HG03095 (cell line): Measurements from ENCODE around the gene FFAR4.
"Not testable (repeated sequence)": the region's sequence is repeated elsewhere in the genome, so short reads cannot be mapped to it uniquely, and the experiment has no call there.

Source experiments
- ATAC-seq: cut with Tn5 transposase; IDR thresholded peaks from one replicate; pipeline ENCODE4 v1.9.1; 2021; ENCODE audit warnings: moderate library complexity; ENCODE audit not compliant: unreplicated experiment

Gene FFAR4

DNA sequence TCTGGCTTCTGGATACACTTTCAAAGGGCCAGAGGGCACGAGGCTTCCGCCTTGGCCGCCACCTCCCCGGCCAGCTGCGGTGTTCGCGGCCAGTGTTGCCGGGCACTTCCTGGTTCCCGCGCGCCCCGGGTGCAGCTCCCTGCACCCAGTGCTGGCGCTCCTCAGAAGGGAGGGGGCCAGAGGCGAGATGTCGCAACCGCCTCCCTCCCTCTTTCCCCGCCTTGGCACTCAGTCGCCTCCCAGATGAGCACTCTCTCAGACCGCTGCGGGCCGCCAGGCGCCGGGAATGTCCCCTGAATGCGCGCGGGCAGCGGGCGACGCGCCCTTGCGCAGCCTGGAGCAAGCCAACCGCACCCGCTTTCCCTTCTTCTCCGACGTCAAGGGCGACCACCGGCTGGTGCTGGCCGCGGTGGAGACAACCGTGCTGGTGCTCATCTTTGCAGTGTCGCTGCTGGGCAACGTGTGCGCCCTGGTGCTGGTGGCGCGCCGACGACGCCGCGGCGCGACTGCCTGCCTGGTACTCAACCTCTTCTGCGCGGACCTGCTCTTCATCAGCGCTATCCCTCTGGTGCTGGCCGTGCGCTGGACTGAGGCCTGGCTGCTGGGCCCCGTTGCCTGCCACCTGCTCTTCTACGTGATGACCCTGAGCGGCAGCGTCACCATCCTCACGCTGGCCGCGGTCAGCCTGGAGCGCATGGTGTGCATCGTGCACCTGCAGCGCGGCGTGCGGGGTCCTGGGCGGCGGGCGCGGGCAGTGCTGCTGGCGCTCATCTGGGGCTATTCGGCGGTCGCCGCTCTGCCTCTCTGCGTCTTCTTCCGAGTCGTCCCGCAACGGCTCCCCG is at the start of gene FFAR4:
FFAR4 (plus strand) TSS at position 231 of the 842 bp plus-strand sequence; CDS start at position 287, 56 bp downstream.
- no peak for ATAC-seq

DNA sequence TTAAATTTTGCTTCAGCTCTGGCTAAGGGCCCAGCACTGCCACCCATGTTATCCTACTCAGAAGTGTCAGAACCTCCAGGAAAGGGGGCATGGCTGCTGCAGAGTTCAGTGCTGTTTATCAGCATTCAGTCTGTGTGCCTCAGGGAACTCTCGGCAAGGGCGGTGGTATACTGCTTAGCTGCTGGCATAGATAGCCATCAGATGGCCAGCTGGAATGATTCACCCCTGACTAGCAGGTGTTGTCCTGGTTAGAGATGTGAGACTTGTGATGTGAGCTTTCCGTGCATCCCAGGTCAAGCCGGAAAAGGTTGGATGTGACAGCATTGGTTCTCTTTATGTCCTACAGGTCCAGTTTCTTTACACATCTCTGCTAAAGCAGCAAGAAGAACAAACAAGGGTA is 47.9 kb upstream of the FFAR4 start:
- ATAC-seq = no peak

DNA sequence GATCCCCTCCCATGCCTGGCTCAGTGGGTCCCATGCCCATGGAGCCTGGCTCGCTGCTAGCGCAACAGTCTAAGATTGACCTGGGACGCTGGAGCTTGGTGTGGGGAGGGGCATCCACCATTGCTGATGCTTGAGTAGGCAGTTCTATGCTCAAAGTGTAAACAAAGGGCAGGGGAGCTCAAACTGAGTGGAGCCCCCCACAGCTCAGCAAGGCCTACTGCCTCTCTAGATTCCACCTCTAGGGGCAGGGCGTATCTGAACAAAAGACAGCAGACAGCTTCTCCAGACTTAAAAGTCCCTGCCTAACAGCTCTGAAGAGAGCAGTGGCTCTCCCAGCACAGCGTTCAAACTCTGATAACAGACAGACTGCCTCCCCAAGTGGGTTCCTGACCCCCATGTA is 31.2 kb upstream of the FFAR4 start:
- no peak for ATAC-seq

DNA sequence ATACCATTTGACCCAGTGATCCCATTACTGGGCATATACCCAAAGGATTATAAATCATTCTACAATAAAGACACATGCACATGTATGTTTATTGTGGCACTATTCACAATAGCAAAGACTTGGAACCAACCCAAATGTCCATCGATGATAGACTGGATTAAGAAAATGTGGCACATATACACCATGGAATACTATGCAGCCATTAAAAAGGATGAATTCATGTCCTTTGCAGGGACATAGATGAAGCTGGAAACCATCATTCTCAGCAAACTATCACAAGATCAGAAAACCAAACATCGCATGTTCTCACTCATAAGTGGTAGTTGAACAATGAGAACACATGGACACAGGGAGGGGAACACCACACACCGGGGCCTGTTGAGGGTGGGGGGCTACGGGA is 25.6 kb upstream of the FFAR4 start:
- ATAC-seq = not testable (repeated sequence)

DNA sequence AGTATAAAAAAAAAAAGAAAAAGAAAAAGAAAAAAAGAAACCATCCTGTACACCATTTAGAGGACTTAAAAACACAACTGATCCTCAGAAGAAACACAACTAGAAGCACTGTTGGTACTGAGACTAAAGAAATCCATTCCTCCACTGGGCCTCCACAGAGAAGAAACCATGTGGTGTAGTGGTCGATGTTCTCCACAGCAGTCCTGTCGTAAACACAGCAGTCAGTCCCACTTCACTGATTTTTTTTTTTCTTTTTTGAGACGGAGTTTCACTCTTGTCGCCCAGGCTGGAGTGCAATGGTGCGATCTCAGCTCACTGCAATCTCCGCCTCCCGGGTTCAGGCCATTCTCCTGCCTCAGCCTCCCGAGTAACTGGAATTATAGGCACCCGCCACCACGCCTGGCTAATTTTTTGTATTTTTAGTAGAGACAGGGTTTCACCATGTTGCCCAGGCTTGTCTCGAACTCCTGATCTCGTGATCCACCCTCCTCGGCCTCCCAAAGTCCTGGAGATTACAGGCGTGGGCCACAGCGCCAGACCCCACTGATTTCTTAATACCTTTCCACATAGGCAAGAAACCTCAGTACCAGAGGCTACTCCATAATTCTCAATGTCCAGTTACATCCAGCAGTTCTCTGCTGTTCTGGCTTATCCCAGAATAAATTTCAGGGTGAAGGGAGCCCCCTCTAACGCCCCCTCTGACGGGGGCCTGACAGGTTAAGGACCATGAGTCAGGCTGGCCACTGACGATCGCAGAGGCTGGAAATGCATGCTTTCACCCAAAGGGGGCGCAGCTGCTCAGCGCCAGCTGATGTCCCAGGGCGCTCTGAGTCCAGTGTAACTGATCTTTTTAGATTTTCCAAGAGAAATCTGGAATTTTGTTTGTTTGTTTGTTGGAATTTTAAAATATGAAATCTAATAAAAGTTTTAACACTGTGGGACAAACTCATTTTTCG is 24.8 kb upstream of the FFAR4 start:
- no peak for ATAC-seq

DNA sequence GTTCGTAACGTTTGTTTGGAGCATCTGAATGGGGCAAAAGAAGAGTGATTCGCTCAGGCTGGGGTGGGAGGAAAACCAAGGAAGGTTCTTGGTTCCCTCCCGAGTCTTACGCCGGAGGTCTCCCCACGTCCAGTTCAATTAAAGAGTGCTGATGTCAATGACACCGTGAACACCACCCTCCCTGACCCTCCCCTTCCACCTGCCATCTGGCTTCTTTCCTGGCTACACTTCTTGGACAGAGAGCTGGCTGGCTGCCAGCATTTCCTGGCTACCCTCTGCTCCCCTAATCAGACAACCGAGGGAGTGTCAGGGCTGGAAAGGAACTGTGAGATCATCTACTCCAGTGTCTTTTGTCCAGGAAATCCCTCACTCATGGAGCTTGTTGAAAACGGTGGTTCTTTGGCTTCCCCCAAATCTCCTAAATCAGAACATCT is 24.1 kb upstream of the FFAR4 start:
- ATAC-seq = no peak

DNA sequence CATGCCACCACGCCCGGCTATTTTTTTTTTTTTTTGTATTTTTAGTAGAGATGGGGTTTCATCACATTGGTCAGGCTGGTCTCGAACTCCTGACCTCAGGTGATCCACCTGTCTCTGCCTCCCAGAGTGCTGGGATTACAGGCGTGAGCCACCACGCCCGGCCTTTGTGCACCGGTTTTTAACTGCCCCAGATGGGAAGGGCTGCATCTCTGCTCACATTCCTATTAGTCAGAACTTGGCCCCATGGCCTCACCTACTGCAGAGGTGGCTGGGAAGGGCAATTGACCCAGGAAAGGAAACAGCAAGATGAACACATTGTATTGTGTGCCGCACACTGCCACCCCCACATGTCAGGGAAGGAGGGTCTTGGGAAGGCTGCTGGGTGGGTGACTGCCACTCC is 19.5 kb upstream of the FFAR4 start:
- not testable (repeated sequence) for ATAC-seq

DNA sequence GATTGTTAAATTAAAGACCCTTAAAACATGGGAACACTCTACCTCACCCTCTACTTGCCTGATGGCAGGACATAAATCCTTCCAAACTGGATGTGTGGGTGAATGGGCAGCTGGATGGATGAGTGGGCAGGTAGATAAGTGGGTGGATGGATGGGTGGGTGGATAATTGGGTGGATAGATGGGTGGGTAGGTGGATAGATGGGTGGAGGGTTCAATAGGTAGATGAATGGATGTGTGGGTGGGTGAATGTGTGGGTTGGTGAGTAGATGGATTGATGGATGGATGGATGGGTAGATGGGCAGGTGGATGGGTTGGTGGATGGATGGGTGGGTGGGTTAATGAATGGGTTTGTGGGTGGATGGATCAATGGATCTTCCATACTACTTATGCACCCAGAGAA is 18.9 kb upstream of the FFAR4 start:
- ATAC-seq = no peak

DNA sequence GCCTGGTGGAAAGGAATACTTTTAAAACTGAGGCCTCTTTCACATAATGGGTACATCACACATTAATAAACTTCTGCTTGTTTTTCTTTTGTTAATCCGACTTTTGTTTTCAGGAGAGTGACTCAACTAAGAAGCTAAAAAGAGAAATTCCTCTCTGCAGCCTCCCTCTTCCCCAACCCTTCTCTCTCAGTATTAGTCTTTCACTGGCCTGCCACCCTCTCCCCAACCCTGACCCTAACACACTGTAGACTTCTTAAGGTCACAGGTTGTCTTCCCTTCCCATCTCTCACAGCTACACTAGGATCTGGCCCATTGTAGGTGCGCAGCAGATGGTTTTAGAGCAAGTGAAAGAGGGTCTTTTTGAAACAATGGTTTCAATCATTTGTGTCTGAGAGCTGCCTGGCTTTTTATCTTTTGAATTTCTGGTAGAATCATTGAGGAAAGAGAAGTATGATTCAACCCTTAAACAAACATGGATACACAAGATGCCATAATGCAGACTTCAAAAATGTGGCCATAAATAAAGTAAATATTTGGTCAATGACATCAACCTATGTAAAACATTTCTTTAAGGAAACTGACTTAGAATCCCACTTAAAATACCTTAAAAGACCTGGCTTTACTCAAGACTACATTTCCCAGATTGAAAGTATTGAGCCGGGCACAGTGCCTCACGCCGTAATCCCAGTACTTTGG is 17.9 kb upstream of the FFAR4 start:
- ATAC-seq = no peak

DNA sequence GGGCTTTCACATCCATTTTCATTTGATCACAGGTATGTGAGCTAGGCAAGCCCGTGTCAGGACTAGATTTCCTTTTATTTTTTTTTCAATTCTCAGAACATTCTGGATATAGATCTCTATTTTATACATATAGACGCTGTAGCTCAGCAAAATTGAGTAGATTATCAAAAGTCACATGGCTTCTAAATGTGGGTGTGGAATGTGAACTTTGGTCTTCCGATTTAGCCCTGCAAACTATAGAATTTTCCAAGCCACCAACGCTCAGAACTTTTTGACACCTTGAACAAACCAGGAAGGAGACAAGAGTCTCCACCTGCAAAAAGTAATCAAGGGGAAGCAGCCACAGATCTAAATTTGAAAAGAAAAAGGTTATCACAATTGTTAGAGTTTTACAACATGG is 15.9 kb upstream of the FFAR4 start:
- ATAC-seq = no peak

DNA sequence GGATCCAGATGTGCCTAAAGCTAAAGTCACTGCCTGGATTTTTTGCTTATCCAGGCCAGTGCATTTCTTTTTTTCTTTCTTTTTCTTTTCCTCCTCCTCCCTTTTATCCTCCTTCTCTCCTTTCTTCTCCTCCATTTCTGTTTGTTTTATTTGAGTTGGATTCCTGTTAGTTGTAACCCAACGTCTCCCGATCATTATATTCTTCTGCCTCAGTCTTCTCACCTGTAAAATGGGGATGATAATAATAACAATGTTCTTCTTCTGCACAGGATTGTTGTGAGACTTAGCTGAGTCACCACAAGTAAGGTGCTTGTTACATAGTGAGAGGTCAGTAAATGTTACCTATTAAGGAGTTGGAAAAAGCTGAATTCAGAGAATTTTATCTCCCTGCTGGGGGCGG is 13.7 kb upstream of the FFAR4 start:
- no peak for ATAC-seq

DNA sequence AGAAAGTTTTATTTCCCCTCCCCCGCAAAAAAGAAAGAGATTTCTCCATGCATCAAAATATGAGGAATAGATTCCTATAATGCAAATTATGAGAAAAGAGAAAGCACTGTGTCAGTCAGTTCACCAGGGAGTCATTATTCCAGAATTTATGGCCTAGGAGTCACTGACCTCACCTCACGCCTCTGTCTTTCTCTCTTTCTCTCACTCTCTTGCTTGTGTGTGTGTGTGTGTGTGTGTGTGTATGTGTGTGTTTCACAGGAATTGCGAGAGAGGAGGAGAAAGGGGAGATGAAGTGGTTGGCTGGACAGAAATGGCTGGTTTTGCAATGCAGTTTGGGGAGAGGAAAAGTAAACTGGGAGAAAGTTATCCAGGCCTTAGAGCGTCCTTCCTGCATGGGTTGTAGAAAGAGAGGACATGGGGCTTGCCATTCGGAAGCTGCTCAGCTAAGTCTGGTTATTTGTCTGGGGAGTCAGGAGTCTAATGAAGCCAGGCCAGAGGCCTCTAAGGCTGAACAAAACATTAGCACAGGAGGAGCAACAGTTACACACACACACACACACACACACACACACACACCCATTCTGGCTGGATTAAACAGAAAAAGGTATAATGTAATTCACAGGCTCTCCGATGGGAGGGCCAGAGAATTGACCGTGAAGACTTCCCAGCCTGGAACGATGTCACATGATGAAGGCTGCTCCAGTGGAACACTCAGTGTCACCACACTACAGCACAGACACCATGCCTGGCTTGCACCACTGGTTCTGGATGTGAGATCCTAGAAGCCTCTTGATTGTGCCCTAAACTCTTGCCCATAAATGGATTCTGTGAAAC is 12.8 kb upstream of the FFAR4 start:
- ATAC-seq = no peak

DNA sequence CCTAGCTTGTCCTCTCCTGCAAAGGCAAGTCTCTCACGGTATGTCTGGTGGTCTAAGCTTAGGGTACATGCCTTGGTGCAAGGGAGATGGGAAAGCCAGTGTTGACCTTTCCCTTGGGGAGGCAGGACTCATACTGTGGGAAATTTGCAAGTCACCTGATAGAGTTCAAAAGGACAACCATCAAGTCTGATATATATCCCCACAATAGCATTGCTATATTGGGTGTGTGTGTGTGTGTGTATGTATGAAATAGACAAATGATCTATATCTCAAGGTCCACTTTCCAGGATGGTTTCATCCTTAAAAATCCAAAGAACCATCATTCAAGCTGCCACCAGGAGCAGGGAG is 12.2 kb upstream of the FFAR4 start:
- no peak for ATAC-seq

DNA sequence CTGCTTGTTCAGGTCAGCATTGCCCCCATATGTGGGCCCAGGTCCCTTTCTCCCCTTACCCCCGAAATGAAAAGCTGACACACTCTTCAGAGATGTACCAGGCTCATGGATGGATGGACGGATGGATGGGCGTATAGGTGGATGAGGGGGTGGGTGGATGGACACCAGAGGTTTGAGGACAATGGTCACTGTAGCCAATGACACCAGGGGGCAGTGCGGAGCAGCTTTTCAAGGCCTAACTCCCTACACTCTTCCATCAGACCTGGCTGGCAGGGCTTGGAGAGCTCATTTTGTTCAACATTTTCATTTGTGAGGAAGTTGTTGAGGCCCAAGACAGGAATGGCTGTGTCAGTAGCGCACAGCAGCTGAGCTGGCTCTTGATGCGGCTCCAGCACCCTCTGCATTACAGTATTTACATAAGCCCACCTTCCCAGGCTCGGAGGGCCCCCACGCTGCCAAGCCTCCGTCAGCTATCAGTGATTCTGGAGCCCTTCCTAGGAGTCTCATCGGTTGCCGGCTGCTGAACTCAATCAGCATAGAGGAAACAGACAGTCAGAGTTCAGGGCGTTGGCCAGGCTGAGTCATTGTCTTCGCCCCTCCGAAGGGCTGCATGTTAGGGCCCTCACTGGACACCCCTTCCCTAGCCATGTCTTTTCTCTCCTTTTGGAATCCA is 11.6 kb upstream of the FFAR4 start:
- no peak for ATAC-seq

DNA sequence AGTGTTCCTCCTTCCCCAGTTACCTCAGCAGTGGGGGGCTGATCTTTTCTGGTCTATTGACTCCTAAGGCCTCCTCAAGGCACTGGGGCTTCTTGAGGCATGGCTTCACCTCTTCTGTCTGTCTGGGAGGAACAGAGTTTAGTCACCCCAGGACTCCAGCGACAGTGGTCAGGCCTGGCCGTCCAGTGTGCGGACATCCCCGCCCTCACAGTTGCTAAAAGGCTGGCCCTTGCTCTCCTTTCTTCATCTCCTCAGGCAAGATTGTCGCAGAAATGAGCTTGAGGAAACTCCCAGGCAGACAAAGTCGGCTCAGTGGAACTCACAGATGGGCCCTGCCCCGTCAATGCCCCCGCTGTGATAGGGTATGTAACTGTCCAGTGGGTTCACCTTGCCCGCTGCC is 7.0 kb upstream of the FFAR4 start:
- ATAC-seq = no peak

DNA sequence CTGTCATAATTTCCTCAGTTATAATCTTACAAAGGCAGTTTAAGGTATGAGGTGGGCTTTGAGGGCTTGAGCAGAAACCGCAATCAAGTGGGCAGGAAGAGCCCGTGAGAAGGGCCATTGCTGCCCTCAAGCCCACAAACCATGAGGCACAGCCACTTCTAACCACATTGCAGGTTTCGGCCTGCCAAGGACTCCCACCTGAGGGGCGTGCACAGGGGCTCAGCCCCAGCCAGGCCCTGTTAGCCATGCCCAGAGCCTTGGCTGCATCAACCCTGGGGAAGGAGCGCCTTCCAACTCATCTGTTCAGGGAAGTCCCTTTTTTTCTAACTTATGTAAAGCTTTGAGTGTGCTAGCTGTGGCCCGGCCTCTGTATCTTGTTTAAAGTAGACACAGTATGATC is 5.9 kb upstream of the FFAR4 start:
- no peak for ATAC-seq

DNA sequence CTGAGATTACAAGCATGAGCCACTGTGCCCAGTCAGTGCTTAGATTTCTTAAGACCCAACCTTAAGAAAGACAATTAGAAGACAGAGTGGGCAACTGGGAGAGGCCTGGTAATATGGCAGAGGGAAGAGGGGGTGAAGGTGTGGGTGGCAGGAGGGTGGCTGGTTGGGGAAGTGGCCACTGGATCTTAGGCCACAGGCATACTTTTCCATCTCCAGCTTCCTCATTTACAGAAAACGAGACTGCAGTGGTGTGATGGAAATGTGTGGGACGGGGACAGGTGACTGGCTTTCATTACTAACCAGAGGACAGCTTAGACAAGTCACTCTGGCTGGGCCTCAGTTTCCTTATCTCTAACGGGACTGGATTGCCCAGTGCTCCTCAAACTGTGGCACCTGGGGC is 1.0 kb upstream of the FFAR4 start:
- no peak for ATAC-seq

DNA sequence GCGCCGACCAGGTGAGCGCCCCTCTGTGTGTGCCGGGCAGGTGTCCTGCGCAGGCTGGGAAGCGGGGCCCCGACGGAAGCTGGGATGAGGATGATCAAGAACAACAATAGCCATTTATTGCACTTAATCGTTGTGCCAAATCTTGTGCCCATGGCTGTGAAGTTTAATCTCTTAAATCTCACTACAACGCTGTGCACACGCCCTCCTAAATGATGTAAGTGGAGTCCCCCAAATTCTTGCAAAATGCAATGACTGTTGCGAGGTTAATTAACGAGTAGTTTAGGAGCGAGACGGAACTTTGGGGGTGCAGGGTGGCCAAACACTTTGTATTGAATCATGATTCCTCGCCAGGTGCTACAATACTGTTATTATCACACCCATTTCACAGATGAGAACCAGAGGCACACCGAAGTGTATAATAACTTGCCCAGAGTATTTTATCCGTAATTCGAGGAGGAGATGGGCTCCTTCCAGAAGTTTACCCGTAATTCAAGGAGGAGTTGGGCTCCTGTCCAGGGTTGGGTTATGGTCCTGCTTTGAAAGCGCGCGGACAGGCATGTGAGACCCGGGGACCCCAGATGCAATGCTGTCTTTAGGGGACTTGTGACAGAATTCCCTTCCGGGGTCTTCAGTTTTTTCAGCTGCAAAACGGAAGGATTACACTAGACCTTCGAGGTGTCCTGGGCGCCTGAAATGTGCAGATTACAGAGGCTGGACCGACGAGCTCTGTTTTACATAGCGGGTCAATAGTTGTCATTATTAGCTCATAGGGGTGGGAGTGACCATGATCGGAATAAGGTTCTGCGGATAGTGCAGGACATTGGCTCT is 1.0 kb downstream of the FFAR4 start:
- no peak for ATAC-seq

DNA sequence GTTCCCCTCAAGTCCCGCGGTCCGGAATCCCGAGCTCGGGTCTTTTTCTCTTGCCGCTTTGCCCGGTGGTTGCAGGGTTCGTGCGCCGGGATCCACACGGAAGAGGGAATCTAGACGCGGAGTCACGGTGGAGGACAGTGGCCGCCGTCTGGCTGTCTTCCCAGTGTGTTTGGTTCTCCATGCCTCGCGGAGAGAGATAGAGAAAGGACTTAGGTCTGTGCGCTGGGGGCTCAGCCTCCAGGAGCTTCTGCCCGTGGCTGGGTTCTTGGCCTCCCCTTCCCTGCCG is 1.6 kb downstream of the FFAR4 start:
- ATAC-seq = no peak
